Measurements from ENCODE around the gene FMN2.

FMN2 gene

GRCh38 chr1:240109130-240109529 lies 17.4 kb downstream of the FMN2 start:
- H2BK120ac ChIP-seq (ENCODE audit: insufficient read depth, low read length, poor library complexity): no peak overlapping the region
- H3K27ac ChIP-seq (ENCODE audit: low read depth, low read length): no peak overlapping the region
- H2AK5ac ChIP-seq (ENCODE audit: low read length): no peak overlapping the region
- H3K27me3 ChIP-seq (ENCODE audit: insufficient read depth, low read length): no peaks in the 10 kb centered on the region
- no peaks in the 10 kb centered on the region for H3K36me3 ChIP-seq (ENCODE audit: control insufficient read depth in 1 of 2, insufficient read depth in 2 of 2, low read length in 2 of 2)
- no peak overlapping the region for H2BK12ac ChIP-seq (ENCODE audit: low read length)
- H4K8ac ChIP-seq (ENCODE audit: low read depth, low read length): no peak overlapping the region
- no peak overlapping the region for H2AFZ ChIP-seq (ENCODE audit: insufficient read depth, low read length, poor library complexity)
- no peaks in the 10 kb centered on the region for H3K9me3 ChIP-seq (ENCODE audit: insufficient read depth, low read depth, low read length)
- H3K18ac ChIP-seq (ENCODE audit: low read length): no peak overlapping the region
- no peak overlapping the region for H3K23ac ChIP-seq (ENCODE audit: low read length)
- H2BK5ac ChIP-seq (ENCODE audit: low read depth, low read length, poor library complexity): no peak overlapping the region
- no peak overlapping the region for H3K4me3 ChIP-seq (ENCODE audit: low read depth, low read length)
- no CpG with 5 or more reads among the region's 2 CpGs for WGBS (ENCODE audit: extremely low coverage, insufficient coverage, insufficient read length)
- H3K4ac ChIP-seq (ENCODE audit: low read depth, low read length): no peak overlapping the region
- no peak overlapping the region for H3K4me2 ChIP-seq (ENCODE audit: low read length)
- DNase-seq: no peak
- H3K9ac ChIP-seq (ENCODE audit: low read length): no peak overlapping the region
- H4K91ac ChIP-seq (ENCODE audit: low read depth, low read length): no peak overlapping the region
- H4K12ac ChIP-seq (ENCODE audit: low read depth, low read length): no peak overlapping the region
- no peaks in the 10 kb centered on the region for H3K79me1 ChIP-seq (ENCODE audit: low read length)
- H3K4me1 ChIP-seq (ENCODE audit: control insufficient read depth in 1 of 2, insufficient read depth in 2 of 2, low read length in 2 of 2): peaks cover 0 to 2% of the 10 kb centered on the region in 2 experiments
- H3K79me2 ChIP-seq (ENCODE audit: control insufficient read depth, insufficient read depth, low read length, poor library complexity): no peaks in the 10 kb centered on the region
- H3K14ac ChIP-seq (ENCODE audit: low read length): no peak overlapping the region

- peaks cover 0 to 2% of the 10 kb centered on the region in 2 experiments for H3K4me1 ChIP-seq (ENCODE audit: control insufficient read depth in 1 of 2, insufficient read depth in 2 of 2, low read length in 2 of 2)
- no CpG with 5 or more reads among the region's 5 CpGs for whole genome bisulfite sequencing (ENCODE audit: extremely low coverage, insufficient coverage, insufficient read length)
These were observed 18.4 kb downstream of the FMN2 start for GRCh38 chr1:240109920-240110636.

GRCh38 chr1:240111558-240111957 lies 19.9 kb downstream of the FMN2 start:
- Histone ChIP-seq H3K36me3 (ENCODE audit: control insufficient read depth in 1 of 2, insufficient read depth in 2 of 2, low read length in 2 of 2) (no peaks in the 10 kb centered on the region), H3K9ac (ENCODE audit: low read length) (no peak overlapping the region), H4K12ac (ENCODE audit: low read depth, low read length) (no peak overlapping the region), H3K4me2 (ENCODE audit: low read length) (no peak overlapping the region), H3K18ac (ENCODE audit: low read length) (no peak overlapping the region), H3K23ac (ENCODE audit: low read length) (no peak overlapping the region), H2AFZ (ENCODE audit: insufficient read depth, low read length, poor library complexity) (no peak overlapping the region), H2BK120ac (ENCODE audit: insufficient read depth, low read length, poor library complexity) (no peak overlapping the region), H4K8ac (ENCODE audit: low read depth, low read length) (no peak overlapping the region), H4K91ac (ENCODE audit: low read depth, low read length) (no peak overlapping the region), H3K79me2 (ENCODE audit: control insufficient read depth, insufficient read depth, low read length, poor library complexity) (no peaks in the 10 kb centered on the region), H3K4me1 (ENCODE audit: control insufficient read depth in 1 of 2, insufficient read depth in 2 of 2, low read length in 2 of 2) (peaks cover 0 to 2% of the 10 kb centered on the region in 2 experiments), H3K27ac (ENCODE audit: low read depth, low read length) (no peak overlapping the region), H2AK5ac (ENCODE audit: low read length) (no peak overlapping the region), H3K27me3 (ENCODE audit: insufficient read depth, low read length) (no peaks in the 10 kb centered on the region), H3K9me3 (ENCODE audit: insufficient read depth, low read depth, low read length) (no peaks in the 10 kb centered on the region), H3K14ac (ENCODE audit: low read length) (no peak overlapping the region), H2BK12ac (ENCODE audit: low read length) (no peak overlapping the region), H3K79me1 (ENCODE audit: low read length) (no peaks in the 10 kb centered on the region), H2BK5ac (ENCODE audit: low read depth, low read length, poor library complexity) (no peak overlapping the region), H3K4ac (ENCODE audit: low read depth, low read length) (no peak overlapping the region), H3K4me3 (ENCODE audit: low read depth, low read length) (no peak overlapping the region)
- DNase-seq: no peak
- WGBS (ENCODE audit: extremely low coverage, insufficient coverage, insufficient read length): no CpG with 5 or more reads among the region's 6 CpGs

More at GRCh38 chr1:240109920-240110636, 18.4 kb downstream of the FMN2 start:
- DNase-seq: no peak
- Histone ChIP-seq H3K9me3 (ENCODE audit: insufficient read depth, low read depth, low read length) (no peaks in the 10 kb centered on the region), H2BK12ac (ENCODE audit: low read length) (no peak overlapping the region), H3K4me3 (ENCODE audit: low read depth, low read length) (no peak overlapping the region), H2BK5ac (ENCODE audit: low read depth, low read length, poor library complexity) (no peak overlapping the region), H3K9ac (ENCODE audit: low read length) (no peak overlapping the region), H4K12ac (ENCODE audit: low read depth, low read length) (no peak overlapping the region), H3K4me2 (ENCODE audit: low read length) (no peak overlapping the region), H3K18ac (ENCODE audit: low read length) (no peak overlapping the region), H2AK5ac (ENCODE audit: low read length) (no peak overlapping the region), H3K27me3 (ENCODE audit: insufficient read depth, low read length) (no peaks in the 10 kb centered on the region), H2BK120ac (ENCODE audit: insufficient read depth, low read length, poor library complexity) (no peak overlapping the region), H3K27ac (ENCODE audit: low read depth, low read length) (no peak overlapping the region), H3K23ac (ENCODE audit: low read length) (no peak overlapping the region), H3K14ac (ENCODE audit: low read length) (no peak overlapping the region), H3K36me3 (ENCODE audit: control insufficient read depth in 1 of 2, insufficient read depth in 2 of 2, low read length in 2 of 2) (no peaks in the 10 kb centered on the region), H4K91ac (ENCODE audit: low read depth, low read length) (no peak overlapping the region), H3K4ac (ENCODE audit: low read depth, low read length) (no peak overlapping the region), H4K8ac (ENCODE audit: low read depth, low read length) (no peak overlapping the region), H2AFZ (ENCODE audit: insufficient read depth, low read length, poor library complexity) (no peak overlapping the region), H3K79me1 (ENCODE audit: low read length) (no peaks in the 10 kb centered on the region), H3K79me2 (ENCODE audit: control insufficient read depth, insufficient read depth, low read length, poor library complexity) (no peaks in the 10 kb centered on the region)

GRCh38 chr1:240114222-240114621 lies 22.5 kb downstream of the FMN2 start:
- no peak overlapping the region for H2AFZ ChIP-seq (ENCODE audit: insufficient read depth, low read length, poor library complexity)
- no peak overlapping the region for H2BK5ac ChIP-seq (ENCODE audit: low read depth, low read length, poor library complexity)
- H3K14ac ChIP-seq (ENCODE audit: low read length): no peak overlapping the region
- no peak overlapping the region for H3K4ac ChIP-seq (ENCODE audit: low read depth, low read length)
- H3K79me1 ChIP-seq (ENCODE audit: low read length): no peaks in the 10 kb centered on the region
- H3K23ac ChIP-seq (ENCODE audit: low read length): no peak overlapping the region
- H2AK5ac ChIP-seq (ENCODE audit: low read length): no peak overlapping the region
- no peak overlapping the region for H3K9ac ChIP-seq (ENCODE audit: low read length)
- no peaks in the 10 kb centered on the region for H3K9me3 ChIP-seq (ENCODE audit: insufficient read depth, low read depth, low read length)
- no peak overlapping the region for H4K12ac ChIP-seq (ENCODE audit: low read depth, low read length)
- no peak overlapping the region for H3K4me3 ChIP-seq (ENCODE audit: low read depth, low read length)
- no peaks in the 10 kb centered on the region for H3K79me2 ChIP-seq (ENCODE audit: control insufficient read depth, insufficient read depth, low read length, poor library complexity)
- no CpG with 5 or more reads among the region's 1 CpG for WGBS (ENCODE audit: extremely low coverage, insufficient coverage, insufficient read length)
- no peak overlapping the region for H2BK12ac ChIP-seq (ENCODE audit: low read length)
- H3K27ac ChIP-seq (ENCODE audit: low read depth, low read length): no peak overlapping the region
- no peak overlapping the region for H4K8ac ChIP-seq (ENCODE audit: low read depth, low read length)
- no peak overlapping the region for H3K18ac ChIP-seq (ENCODE audit: low read length)
- H3K4me2 ChIP-seq (ENCODE audit: low read length): no peak overlapping the region
- peaks cover 0 to 2% of the 10 kb centered on the region in 2 experiments for H3K4me1 ChIP-seq (ENCODE audit: control insufficient read depth in 1 of 2, insufficient read depth in 2 of 2, low read length in 2 of 2)
- no peak overlapping the region for H4K91ac ChIP-seq (ENCODE audit: low read depth, low read length)
- no peak for DNase-seq
- no peaks in the 10 kb centered on the region for H3K27me3 ChIP-seq (ENCODE audit: insufficient read depth, low read length)
- no peak overlapping the region for H2BK120ac ChIP-seq (ENCODE audit: insufficient read depth, low read length, poor library complexity)
- H3K36me3 ChIP-seq (ENCODE audit: control insufficient read depth in 1 of 2, insufficient read depth in 2 of 2, low read length in 2 of 2): no peaks in the 10 kb centered on the region

Data from trophoblast cell (in vitro differentiated cells and primary cell).